ENCODE data around the gene ILF3.
"Not testable (repeated sequence)": the region's sequence is repeated elsewhere in the genome, so short reads cannot be mapped to it uniquely, and the experiment has no call there.

Gene ILF3

GRCh38 chr19:10643172-10643967 is 10.8 kb upstream of the ILF3 start:
- DNase-seq: no peak

GRCh38 chr19:10643968-10644259 is 10.2 kb upstream of the ILF3 start:
- no peak for DNase-seq

GRCh38 chr19:10644260-10645007 is 9.7 kb upstream of the ILF3 start:
- DNase-seq: peak; percentile 52

GRCh38 chr19:10646456-10647159 is 7.5 kb upstream of the ILF3 start:
- DNase-seq: no peak

- no peak for DNase-seq
These were observed 5.8 kb upstream of the ILF3 start for GRCh38 chr19:10648360-10648759.

- DNase-seq: no peak
These were observed 2.3 kb upstream of the ILF3 start for GRCh38 chr19:10651851-10652250.

GRCh38 chr19:10653482-10653731 is 739 bp upstream of the ILF3 start:
- DNase-seq: no peak

GRCh38 chr19:10654610-10655456 is 687 bp downstream of the ILF3 start:
- peak; percentile 13 for DNase-seq

GRCh38 chr19:10655457-10656312 is 1.5 kb downstream of the ILF3 start:
- peak; percentile 33 for DNase-seq

GRCh38 chr19:10660346-10660745 is 6.2 kb downstream of the ILF3 start:
- DNase-seq: no peak

GRCh38 chr19:10661946-10662345 is 7.8 kb downstream of the ILF3 start:
- no peak for DNase-seq

GRCh38 chr19:10662384-10663251 is 8.5 kb downstream of the ILF3 start:
- no peak for DNase-seq

GRCh38 chr19:10663252-10663563 is 9.1 kb downstream of the ILF3 start:
- DNase-seq: not testable (repeated sequence)

GRCh38 chr19:10667867-10668266 is 13.7 kb downstream of the ILF3 start:
- no peak for DNase-seq

- no peak for DNase-seq
These were observed 15.1 kb downstream of the ILF3 start for GRCh38 chr19:10669246-10669645.

- no peak for DNase-seq
These were observed 16.0 kb downstream of the ILF3 start for GRCh38 chr19:10670182-10670581.

- no peak for DNase-seq
These were observed 17.0 kb downstream of the ILF3 start for GRCh38 chr19:10670876-10671804.

- DNase-seq: not testable (repeated sequence)
These were observed 17.8 kb downstream of the ILF3 start for GRCh38 chr19:10671922-10672321.

GRCh38 chr19:10675214-10675613 is 21.1 kb downstream of the ILF3 start:
- DNase-seq: not testable (repeated sequence)

GRCh38 chr19:10677751-10678150 is 23.6 kb downstream of the ILF3 start:
- DNase-seq: peak; percentile 24
